Brain pericyte (primary cell): ENCODE data around the gene LRRC28.

Source experiments
- DNase-seq: peaks from one replicate; pipeline ENCODE4 v3.0.0-alpha.2; 2012; ENCODE audit warnings: low read depth, low spot score

LRRC28 gene

GRCh38 chr15:99341786-99342185, 90.5 kb downstream of the LRRC28 start:
- DNase-seq: no peak

- no peak for DNase-seq
Measured at GRCh38 chr15:99343208-99343607, 91.9 kb downstream of the LRRC28 start.

DNA sequence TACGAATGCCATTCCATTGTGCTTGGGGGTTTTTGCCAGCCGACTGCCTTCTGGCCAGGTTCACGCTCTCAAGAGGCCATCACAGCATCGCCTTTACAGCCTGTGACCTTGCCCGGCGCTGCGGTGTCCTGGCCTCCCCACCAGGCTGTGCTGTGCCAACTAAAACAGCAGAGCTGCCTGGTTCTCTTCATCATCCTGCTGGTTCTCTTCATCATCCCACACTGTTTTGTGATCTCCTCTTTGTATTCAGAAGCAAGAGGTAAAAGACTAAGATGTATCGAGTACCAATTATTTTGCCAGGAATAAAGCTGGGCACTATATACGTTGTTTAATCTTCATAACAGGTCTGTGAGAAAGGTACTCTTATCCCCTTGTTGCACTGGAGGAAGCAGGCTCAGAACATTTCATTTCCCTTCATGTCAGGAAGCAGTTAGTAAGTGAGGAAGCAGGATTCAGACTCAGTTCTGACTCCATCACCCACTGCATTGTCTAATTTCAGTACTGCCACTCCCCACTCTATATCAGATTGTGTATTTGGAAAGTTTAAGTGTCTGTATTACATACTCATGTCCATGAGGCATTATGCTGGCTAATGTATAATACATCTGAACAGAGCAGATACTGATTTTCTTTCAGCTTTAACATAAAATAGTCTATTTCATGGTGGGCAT, 92.7 kb downstream of the LRRC28 start:
- no peak for DNase-seq

- DNase-seq: no peak
Measured at GRCh38 chr15:99344639-99345038, 93.4 kb downstream of the LRRC28 start.

GRCh38 chr15:99345242-99345641, 94.0 kb downstream of the LRRC28 start:
- no peak for DNase-seq

- no peak for DNase-seq
Measured at GRCh38 chr15:99345832-99346462, 94.7 kb downstream of the LRRC28 start.

DNA sequence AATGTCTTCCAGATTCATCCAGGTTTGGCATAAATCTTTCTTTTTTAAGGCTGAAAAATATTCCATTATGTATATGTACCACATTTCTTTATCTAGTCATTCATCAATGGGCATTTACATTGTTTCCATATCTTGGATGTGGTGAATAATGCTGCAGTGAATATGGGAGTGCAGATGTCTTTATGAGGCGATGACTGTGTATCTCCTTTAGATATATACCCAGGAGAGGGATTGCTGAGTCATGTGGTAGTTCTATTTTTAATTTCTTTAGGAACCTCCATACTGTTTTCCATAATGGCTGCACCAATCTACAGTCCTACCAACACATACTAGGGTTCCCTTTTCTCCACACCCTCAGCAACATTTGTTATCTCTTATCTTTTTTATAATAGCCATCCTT, 96.3 kb downstream of the LRRC28 start:
- no peak for DNase-seq

GRCh38 chr15:99348412-99348811, 97.1 kb downstream of the LRRC28 start:
- no peak for DNase-seq

- DNase-seq: no peak
Measured at GRCh38 chr15:99350408-99350807, 99.1 kb downstream of the LRRC28 start.

GRCh38 chr15:99359769-99360168, 108.5 kb downstream of the LRRC28 start:
- no peak for DNase-seq

DNA sequence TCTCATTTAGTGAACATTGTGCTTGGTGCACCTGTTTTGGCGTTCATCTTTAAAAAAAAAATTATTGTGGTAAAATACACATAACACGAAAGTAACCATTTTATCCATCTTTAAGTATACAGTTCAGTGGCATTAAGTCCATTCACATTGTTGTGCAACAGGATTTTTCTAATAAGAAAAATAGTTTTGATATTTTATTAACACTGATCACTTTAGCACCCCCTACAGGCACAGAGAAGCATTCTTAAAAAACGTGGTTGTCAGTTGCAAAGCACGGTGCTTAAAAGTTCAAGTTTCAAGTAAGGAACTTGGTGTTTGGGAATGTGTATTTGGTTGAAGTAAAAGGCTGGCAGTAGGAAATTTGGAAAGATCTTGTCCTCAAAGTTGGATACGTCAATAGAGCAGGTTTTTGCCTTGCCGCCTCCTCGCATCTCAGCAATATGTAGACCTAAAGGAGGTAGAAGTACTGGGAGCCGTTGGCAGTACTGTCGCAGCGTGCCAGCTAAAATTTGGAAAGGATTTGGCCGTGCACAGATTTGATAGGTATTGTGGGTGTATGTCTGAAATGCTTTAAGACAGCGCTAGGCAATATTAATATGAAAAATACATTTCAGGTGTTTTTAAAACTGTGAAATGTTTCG, 110.4 kb downstream of the LRRC28 start:
- DNase-seq: no peak

DNA sequence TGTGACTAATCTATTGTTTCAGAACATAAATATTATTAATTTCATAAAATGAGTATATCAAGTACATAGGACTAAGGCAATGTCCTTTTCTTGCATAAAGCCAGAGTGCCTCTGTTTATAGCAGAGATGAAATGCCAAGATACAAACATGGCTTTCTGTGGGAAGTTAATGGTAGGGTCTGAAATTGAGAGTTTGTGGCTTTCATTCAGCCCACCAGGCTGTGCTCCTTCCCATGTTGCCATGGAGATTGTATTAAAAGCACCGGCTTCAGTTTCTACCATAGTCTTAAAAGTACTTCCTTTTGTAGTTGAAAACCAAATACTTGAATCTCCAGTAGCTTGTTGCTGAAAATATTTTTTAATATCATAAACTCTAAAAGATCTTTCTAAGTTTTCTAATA, 114.0 kb downstream of the LRRC28 start:
- no peak for DNase-seq

- no peak for DNase-seq
Measured at GRCh38 chr15:99366013-99366412, 114.7 kb downstream of the LRRC28 start.

DNA sequence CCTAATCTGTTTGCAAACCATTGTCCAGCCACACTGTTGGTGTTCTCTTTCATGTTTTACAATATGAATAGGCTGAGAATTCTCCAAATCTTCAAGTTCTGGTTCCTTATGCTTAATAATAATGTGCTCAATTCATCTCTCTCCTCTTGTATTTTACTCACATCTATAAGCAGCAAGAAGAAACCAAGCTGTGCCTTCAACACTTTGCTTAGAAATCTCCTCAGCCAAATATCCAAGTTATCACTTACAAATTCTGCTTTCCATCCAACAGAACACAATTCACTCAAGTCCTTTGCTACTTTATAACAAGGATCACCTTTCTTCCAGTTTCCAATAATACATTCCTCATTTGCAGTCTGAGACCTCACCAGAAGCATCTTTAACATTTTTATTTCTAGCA, 117.5 kb downstream of the LRRC28 start:
- DNase-seq: no peak

DNA sequence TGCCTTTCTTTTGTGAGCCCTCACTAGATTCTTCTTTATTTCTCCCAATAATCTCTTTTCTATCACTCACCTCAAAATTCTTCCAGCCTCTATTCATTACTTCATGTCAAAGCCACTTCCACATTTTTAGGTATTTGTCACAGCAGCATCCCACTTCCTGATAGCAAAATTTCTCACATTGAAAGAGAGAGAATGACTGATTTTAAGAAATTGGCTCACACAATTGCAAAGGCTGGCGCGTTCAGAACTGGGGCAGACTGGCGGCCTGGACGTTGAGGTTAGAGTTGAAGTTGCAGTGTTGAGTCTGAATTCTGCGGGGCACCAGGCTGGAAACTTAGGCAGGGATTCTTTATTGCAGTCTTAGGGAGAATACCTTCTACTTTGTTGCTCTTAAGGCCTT, 117.9 kb downstream of the LRRC28 start:
- DNase-seq: no peak

GRCh38 chr15:99371180-99372103, 120.2 kb downstream of the LRRC28 start:
- DNase-seq: no peak

DNA sequence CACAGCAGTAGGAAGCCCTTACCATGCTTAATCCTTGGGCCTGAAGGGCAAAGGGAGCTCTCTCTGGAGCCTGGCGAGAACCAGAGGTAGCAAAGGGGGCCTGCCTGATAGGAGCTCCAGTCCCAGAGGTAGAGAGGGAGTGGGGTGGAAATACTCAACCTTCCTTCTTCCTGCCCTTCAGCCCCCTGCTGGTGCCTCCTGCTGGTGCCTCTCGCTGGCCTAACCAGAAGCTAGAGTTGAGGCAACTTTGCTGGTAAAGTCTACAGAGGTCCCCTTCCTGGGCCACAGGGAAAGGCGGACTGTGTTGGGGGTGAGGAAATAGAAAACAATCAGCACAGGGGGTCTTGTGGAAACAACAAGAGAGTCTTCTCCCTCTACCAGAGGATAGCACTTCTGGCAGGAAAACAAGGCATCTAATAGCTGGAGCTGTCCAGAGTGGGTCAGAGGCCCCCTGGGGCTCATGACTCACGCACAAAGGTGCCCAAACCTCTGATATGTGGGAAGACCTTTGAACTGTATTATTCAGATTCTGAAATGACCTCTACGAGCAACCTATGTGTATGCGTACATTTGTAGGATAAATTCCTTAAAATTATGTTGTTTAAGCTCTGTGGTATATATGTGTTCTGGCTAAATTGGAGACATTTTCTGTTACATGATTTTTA, 133.9 kb downstream of the LRRC28 start:
- DNase-seq: no peak

DNA sequence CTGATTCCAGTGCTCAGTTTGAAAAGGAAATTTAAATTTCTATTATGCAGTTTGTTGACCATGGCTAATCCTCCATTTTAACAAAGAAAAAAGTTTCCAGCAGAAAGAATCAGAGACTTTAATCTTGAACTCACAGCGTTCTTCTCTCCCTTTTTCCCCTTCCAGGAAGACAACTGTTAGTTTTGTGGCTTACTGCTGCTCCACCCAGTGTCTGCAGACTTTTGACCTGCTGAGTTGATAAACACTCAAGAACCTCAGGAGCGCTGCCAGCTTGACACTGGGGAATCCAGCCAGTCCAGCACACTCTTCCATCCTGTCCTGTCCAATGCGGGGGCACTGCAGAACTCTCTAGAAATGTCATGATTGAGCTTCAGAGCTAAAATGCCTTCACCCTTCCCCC, 134.6 kb downstream of the LRRC28 start:
- no peak for DNase-seq

- no peak for DNase-seq
Measured at GRCh38 chr15:99386391-99386790, 135.1 kb downstream of the LRRC28 start.

DNA sequence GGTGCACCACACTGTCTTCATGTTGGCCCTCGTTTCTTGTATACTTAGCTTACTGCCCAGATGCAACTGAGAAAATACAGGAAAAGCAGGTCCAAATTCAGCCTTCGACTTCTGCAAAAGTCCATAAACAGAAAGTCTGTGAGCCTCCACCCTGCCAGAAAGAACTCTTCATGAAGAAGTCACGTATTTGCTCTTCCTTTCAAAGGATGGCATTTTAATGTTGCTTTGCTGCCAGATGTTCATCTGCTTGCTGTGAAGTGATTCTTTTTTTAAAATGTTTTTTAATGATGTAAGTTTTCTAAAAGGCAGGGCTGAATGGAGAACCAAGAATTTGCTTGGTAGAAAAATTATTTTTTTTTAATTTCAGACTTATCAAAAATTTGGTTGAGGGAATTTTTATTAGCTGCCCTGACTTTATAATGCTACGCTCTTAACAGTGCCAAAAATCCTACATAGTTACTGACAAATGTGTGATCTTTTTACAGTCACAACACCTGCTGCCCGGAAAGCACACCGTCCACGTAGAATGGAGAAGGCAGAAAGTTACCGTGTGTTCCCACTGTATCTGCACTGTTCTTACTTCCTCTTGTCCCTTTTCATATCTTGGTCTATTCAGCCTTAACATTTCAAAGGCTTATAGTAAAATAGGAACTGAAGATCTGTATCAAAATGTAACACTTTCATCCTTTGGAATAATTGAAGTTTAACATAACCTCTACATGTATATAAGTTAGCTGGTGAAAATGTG, 136.3 kb downstream of the LRRC28 start:
- DNase-seq: no peak

GRCh38 chr15:99390667-99391066, 139.4 kb downstream of the LRRC28 start:
- DNase-seq: no peak
